Endothelial cell of umbilical vein (primary cell): ENCODE results near the gene OR2D3. TPM values are rescaled to one million over a fixed set of nuclear protein-coding genes. Genes with fewer than 3 reads are reported as not detected.

Experiments
- BruUV-seq: library from RNA; stranded (reverse); fragments of 400-500 nt; replicated peaks from 2 replicates; lab custom pipeline; 2021; lab: Mats Ljungman, UMichigan
- CTCF ChIA-PET: fragments of 300-600, 350-600 bp; sonication (Branson Sonifier 250); formaldehyde crosslinking; loops from one replicate; lab custom pipeline; 2021; ENCODE audit warnings: antibody characterized with exemption, inconsistent platforms; lab: Charles Lee
- POLR2A ChIA-PET: fragments of 300-600, 350-600 bp; sonication (Branson Sonifier 250); formaldehyde crosslinking; loops from one replicate; lab custom pipeline; 2021; ENCODE audit warnings: antibody characterized with exemption, inconsistent platforms; lab: Charles Lee
- DNase-seq: peaks from one replicate; pipeline ENCODE4 v3.0.0-alpha.2; 2011; ENCODE audit warnings: low read depth, low spot score
- FAIRE-seq: peaks from 2 replicates; lab custom pipeline; 2011; peaks lifted over from hg19 to GRCh38; lab: Jason Lieb, UNC
- H2AFZ ChIP-seq: 2 replicates; pipeline ENCODE4 v1.6.0; 2012; ENCODE audit warnings: low read depth, low read length, control low read depth, inconsistent platforms
- H3K27ac ChIP-seq: 2 replicates; pipeline ENCODE4 v1.5.1; 2011; ENCODE audit warnings: low read depth, mild to moderate bottlenecking, control low read depth, low read length, moderate library complexity; ENCODE audit not compliant: insufficient read depth
- H3K27me3 ChIP-seq, 2 experiments: 2 replicates each; pipeline versions ENCODE4 v1.6.0 to v1.6.1; 2011; ENCODE audit warnings: low read length in 2 of 2, mixed read lengths in 1 of 2; ENCODE audit not compliant: control insufficient read depth in 2 of 2, insufficient read depth in 2 of 2
- H3K36me3 ChIP-seq, 2 experiments: 2 replicates in 1 of 2; 3 replicates in 1 of 2; pipeline ENCODE4 v1.5.1; 2011; ENCODE audit warnings: low read length in 2 of 2, mild to moderate bottlenecking in 1 of 2, moderate library complexity in 1 of 2; ENCODE audit not compliant: control insufficient read depth in 2 of 2, insufficient read depth in 2 of 2; ENCODE audit errors: extremely low read depth in 1 of 2
- H3K4me1 ChIP-seq: 3 replicates; pipeline ENCODE4 v1.5.1; 2011; ENCODE audit warnings: mild to moderate bottlenecking, low read length; ENCODE audit not compliant: control insufficient read depth, insufficient read depth; ENCODE audit errors: extremely low read depth
- H3K4me2 ChIP-seq: 2 replicates; pipeline ENCODE4 v1.6.1; 2011; ENCODE audit warnings: low read length, control low read depth, mixed read lengths; ENCODE audit not compliant: insufficient read depth
- H3K4me3 ChIP-seq, 3 experiments: fragments of 200-600 bp in 1 of 3; sonication (generic), shearing (Covaris generic) in 1 of 3; replicated peaks in 1 of 3; 2 replicates each; pipeline ENCODE4 v1.5.1; 2011 to 2016; ENCODE audit warnings: control low read depth in 3 of 3, low read length in 3 of 3, mild to moderate bottlenecking in 2 of 3, inconsistent platforms in 1 of 3, low read depth in 1 of 3, moderate library complexity in 1 of 3; ENCODE audit not compliant: insufficient read depth in 1 of 3
- H3K79me2 ChIP-seq: 2 replicates; pipeline ENCODE4 v1.6.0; 2012; ENCODE audit warnings: low read length, inconsistent platforms; ENCODE audit not compliant: control insufficient read depth, insufficient read depth
- H3K9ac ChIP-seq: replicated peaks from 2 replicates; pipeline ENCODE3; 2011; ENCODE audit warnings: low read length, control low read depth; ENCODE audit not compliant: insufficient read depth; ENCODE audit errors: extremely low read depth
- H3K9me1 ChIP-seq: replicated peaks from 3 replicates; pipeline ENCODE4 v1.6.0; 2011; ENCODE audit warnings: mild to moderate bottlenecking, low read length; ENCODE audit not compliant: control insufficient read depth, insufficient read depth; ENCODE audit errors: extremely low read depth
- H3K9me3 ChIP-seq: replicated peaks from 2 replicates; pipeline ENCODE4 v1.5.1; 2012; ENCODE audit warnings: low read length, inconsistent platforms; ENCODE audit not compliant: control insufficient read depth, insufficient read depth
- H4K20me1 ChIP-seq: replicated peaks from 2 replicates; pipeline ENCODE3; 2011; ENCODE audit warnings: mild to moderate bottlenecking, low read length; ENCODE audit not compliant: control insufficient read depth, insufficient read depth; ENCODE audit errors: extremely low read depth
- EZH2 ChIP-seq: IDR thresholded peaks from 2 replicates; pipeline ENCODE4 v1.6.1; 2012; ENCODE audit warnings: borderline replicate concordance, low read depth, mild to moderate bottlenecking, moderate library complexity, low read length, inconsistent platforms; ENCODE audit not compliant: severe bottlenecking
- FOS ChIP-seq: IDR thresholded peaks from 2 replicates; pipeline ENCODE4 v1.6.1; 2011; ENCODE audit warnings: mild to moderate bottlenecking, low read length, moderate library complexity, borderline replicate concordance; ENCODE audit not compliant: insufficient read depth
- GATA2 ChIP-seq: IDR thresholded peaks from 2 replicates; pipeline ENCODE4 v1.7.0; 2011; ENCODE audit warnings: low read depth, mild to moderate bottlenecking, moderate library complexity, mixed read lengths, low read length; ENCODE audit not compliant: insufficient read length, insufficient read depth
- JUN ChIP-seq: IDR thresholded peaks from 2 replicates; pipeline ENCODE4 v1.6.1; 2011; ENCODE audit warnings: borderline replicate concordance, low read depth; ENCODE audit not compliant: insufficient read length, insufficient read depth
- MYC ChIP-seq: IDR thresholded peaks from one replicate; pipeline ENCODE4 v1.6.1; 2011; ENCODE audit warnings: mild to moderate bottlenecking, low read depth, low read length
- POLR2A ChIP-seq: IDR thresholded peaks from 2 replicates; pipeline ENCODE4 v1.6.1; 2012; ENCODE audit warnings: low read depth, mild to moderate bottlenecking, control low read depth, low read length
- POLR2AphosphoS5 ChIP-seq: IDR thresholded peaks from 2 replicates; pipeline ENCODE4 v1.6.1; 2012; ENCODE audit warnings: low read depth, mild to moderate bottlenecking, control low read depth, low read length, moderate library complexity; ENCODE audit not compliant: insufficient read depth
- dilution Hi-C: fragments of 300-500 bp; cut with MboI; formaldehyde crosslinking; loops from one replicate; pipeline ENCODE4 v1.15.0; 2019; ENCODE audit warnings: low sequenced_read_pairs; ENCODE audit not compliant: extremely low pct_ligation_motif_present
- intact Hi-C: fragments of 100-400 bp; cut with micrococcal nuclease; formaldehyde crosslinking; loops from one replicate; pipeline ENCODE4 v1.10.0; 2022
- polyA plus RNA-seq, 4 experiments: library from polyadenylated mRNA; depleted of rRNA in 3 of 4; stranded (reverse) in 3 of 4; unstranded in 1 of 4; fragments of >200 nt; gene quantifications; 2 replicates each; pipeline versions ENCODE4 v1.2.1 to v1.2.3, GENCODE V29; 2011 to 2012; ENCODE audit warnings: missing spikeins in 1 of 4
- total RNA-seq: library from RNA; stranded (reverse); gene quantifications from 2 replicates; pipeline ENCODE4 v1.2.3, GENCODE V29; 2021
- TF ChIP-seq, protein P1 (sequence below): IDR thresholded peaks from 2 replicates; pipeline ENCODE4 v1.6.1; 2011; ENCODE audit not compliant: insufficient read depth, insufficient read length
- TF ChIP-seq, protein P2 (sequence below), 2 donors: IDR thresholded peaks; 1 replicate in 1 of 2; 2 replicates in 1 of 2; pipeline ENCODE4 v1.5.1; 2011; ENCODE audit warnings: low read length in 2 of 2, mild to moderate bottlenecking in 2 of 2, moderate library complexity in 2 of 2, control low read depth in 1 of 2, inconsistent platforms in 1 of 2, low read depth in 1 of 2; ENCODE audit not compliant: insufficient read depth in 1 of 2; ENCODE audit errors: extremely low read depth in 1 of 2

The OR2D3 gene
- total and polyA plus RNA-seq, 2 donors (not counting 3 experiments of a cell fraction or from before 2014, with no cell fraction given): not detected

DNA sequence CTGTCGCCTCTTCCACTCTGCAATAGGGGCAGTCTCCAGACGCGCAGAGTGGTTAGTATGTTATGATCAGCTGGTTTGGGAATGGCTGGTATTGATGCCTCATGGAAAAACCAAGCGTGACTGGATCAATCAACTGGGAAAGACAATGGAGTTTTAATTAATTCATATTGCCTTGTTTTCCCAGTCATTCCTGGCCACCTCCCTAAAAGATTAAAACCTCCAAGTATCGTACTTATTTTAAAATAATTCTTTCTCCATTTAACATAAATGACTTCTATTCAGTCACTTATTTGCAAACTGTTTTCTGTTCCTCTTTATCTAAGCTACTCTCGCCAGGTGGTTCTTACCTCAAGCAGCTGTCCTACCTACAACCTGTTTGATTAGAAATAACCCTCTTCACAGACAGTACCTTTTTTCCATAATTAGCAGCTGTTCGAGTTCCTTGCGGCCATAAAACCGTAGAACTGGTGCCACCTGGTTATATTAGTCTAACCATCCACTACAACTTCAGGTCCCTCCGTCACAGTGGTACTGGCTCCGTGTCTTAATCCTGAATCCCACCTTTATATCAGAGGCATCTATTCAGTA, 6.3 kb downstream of the OR2D3 start:
- DNase-seq: peak; percentile 3
- BruUV-seq: TSS peak; percentile 10
- Histone ChIP-seq H3K9me1 (peaks cover 2% of the 10 kb centered on the region), H3K4me2 (peak overlapping the region; percentile 96), H3K27me3 (no peaks in the 10 kb centered on the region), H3K36me3 (no peaks in the 10 kb centered on the region), H4K20me1 (no peaks in the 10 kb centered on the region), H3K79me2 (peaks cover 5% of the 10 kb centered on the region), H3K9me3 (no peaks in the 10 kb centered on the region), H3K4me3 (peak overlapping the region; percentile 43 to 94 (median 88)), H3K27ac (peak overlapping the region; percentile 57), H3K4me1 (peaks cover 13% of the 10 kb centered on the region), H3K9ac (peak overlapping the region; percentile 69), H2AFZ (peak overlapping the region; percentile 100)
- no peak for FAIRE-seq
- intact Hi-C loops (loop anchor here (2.0 to 5.0 kb wide), 2 partner anchors 65 to 94 kb away; partner anchors contain the start of genes NLRP14 and ZNF214), dilution Hi-C loops (no loop called here)
- CTCF ChIA-PET: interaction anchor here (0.9 to 2.0 kb wide), 5 partner anchors 10 to 548 kb away, joined by 3 to 5 read pairs (median 5); no protein-coding TSS in a partner anchor
- no peak for TF ChIP-seq GATA2
- no peak for TF ChIP-seq JUN
- TF ChIP-seq, protein P1, sequence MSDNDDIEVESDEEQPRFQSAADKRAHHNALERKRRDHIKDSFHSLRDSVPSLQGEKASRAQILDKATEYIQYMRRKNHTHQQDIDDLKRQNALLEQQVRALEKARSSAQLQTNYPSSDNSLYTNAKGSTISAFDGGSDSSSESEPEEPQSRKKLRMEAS: no peak
- no peak for TF ChIP-seq POLR2AphosphoS5
- TF ChIP-seq POLR2A: no peak
- no peak for TF ChIP-seq FOS
- no peak for TF ChIP-seq EZH2
- TF ChIP-seq MYC: no peak
- TF ChIP-seq, protein P2, sequence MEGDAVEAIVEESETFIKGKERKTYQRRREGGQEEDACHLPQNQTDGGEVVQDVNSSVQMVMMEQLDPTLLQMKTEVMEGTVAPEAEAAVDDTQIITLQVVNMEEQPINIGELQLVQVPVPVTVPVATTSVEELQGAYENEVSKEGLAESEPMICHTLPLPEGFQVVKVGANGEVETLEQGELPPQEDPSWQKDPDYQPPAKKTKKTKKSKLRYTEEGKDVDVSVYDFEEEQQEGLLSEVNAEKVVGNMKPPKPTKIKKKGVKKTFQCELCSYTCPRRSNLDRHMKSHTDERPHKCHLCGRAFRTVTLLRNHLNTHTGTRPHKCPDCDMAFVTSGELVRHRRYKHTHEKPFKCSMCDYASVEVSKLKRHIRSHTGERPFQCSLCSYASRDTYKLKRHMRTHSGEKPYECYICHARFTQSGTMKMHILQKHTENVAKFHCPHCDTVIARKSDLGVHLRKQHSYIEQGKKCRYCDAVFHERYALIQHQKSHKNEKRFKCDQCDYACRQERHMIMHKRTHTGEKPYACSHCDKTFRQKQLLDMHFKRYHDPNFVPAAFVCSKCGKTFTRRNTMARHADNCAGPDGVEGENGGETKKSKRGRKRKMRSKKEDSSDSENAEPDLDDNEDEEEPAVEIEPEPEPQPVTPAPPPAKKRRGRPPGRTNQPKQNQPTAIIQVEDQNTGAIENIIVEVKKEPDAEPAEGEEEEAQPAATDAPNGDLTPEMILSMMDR (IDR thresholded peaks at IDR 0.05; ENCODE audit: extremely low read depth in 1 of 2, insufficient read depth in 1 of 2, low read depth in 1 of 2, low read length in 2 of 2): no peak
- POLR2A ChIA-PET: no interaction called here
